LNCaP clone FGC (cell line): ENCODE results near the gene NFE2.

ENCODE experiments used
- DNase-seq: peaks from one replicate; pipeline ENCODE4 v3.0.0-alpha.2; 2011; ENCODE audit warnings: low read depth
- H3K4me3 ChIP-seq: 2 replicates; pipeline ENCODE4 v1.5.1; 2011; ENCODE audit warnings: mild to moderate bottlenecking, low read depth, low read length, control low read depth
- CTCF ChIP-seq: IDR thresholded peaks from 2 replicates; pipeline ENCODE4 v1.5.1; 2012; ENCODE audit warnings: mild to moderate bottlenecking; ENCODE audit not compliant: control insufficient read depth, insufficient read depth; ENCODE audit errors: extremely low read depth

NFE2 gene

GRCh38 chr12:54304187-54304810, 3.5 kb upstream of the NFE2 start:
- no peak for DNase-seq
- no peak for TF ChIP-seq CTCF
- H3K4me3 ChIP-seq: no peak overlapping the region

- no peak for TF ChIP-seq CTCF
- no peak overlapping the region for H3K4me3 ChIP-seq
- no peak for DNase-seq
Observed at GRCh38 chr12:54303640-54304039, 2.8 kb upstream of the NFE2 start.

GRCh38 chr12:54301428-54302048, 723 bp upstream of the NFE2 start:
- H3K4me3 ChIP-seq: no peak overlapping the region
- no peak for DNase-seq
- no peak for TF ChIP-seq CTCF

- no peak for DNase-seq
- TF ChIP-seq CTCF: no peak
- peak overlapping the region; percentile 18; the same call in 1 of the 2 replicates for H3K4me3 ChIP-seq
Observed at GRCh38 chr12:54300225-54300731, 537 bp downstream of the NFE2 start.

GRCh38 chr12:54299515-54300224, 1.1 kb downstream of the NFE2 start:
- TF ChIP-seq CTCF: no peak
- no peak for DNase-seq
- no peak overlapping the region for H3K4me3 ChIP-seq

GRCh38 chr12:54298904-54299303, 1.9 kb downstream of the NFE2 start:
- no peak overlapping the region for H3K4me3 ChIP-seq
- TF ChIP-seq CTCF: no peak
- DNase-seq: no peak
